ENCODE results near the gene KY.

Gene KY

GRCh38 chr3:134644731-134645514 lies 5.9 kb downstream of the KY start:
- peak; percentile 11 for DNase-seq (ENCODE audit: low read depth)

- no peak for DNase-seq (ENCODE audit: low read depth)
These were observed 7.6 kb downstream of the KY start for GRCh38 chr3:134643150-134643675.

DNA sequence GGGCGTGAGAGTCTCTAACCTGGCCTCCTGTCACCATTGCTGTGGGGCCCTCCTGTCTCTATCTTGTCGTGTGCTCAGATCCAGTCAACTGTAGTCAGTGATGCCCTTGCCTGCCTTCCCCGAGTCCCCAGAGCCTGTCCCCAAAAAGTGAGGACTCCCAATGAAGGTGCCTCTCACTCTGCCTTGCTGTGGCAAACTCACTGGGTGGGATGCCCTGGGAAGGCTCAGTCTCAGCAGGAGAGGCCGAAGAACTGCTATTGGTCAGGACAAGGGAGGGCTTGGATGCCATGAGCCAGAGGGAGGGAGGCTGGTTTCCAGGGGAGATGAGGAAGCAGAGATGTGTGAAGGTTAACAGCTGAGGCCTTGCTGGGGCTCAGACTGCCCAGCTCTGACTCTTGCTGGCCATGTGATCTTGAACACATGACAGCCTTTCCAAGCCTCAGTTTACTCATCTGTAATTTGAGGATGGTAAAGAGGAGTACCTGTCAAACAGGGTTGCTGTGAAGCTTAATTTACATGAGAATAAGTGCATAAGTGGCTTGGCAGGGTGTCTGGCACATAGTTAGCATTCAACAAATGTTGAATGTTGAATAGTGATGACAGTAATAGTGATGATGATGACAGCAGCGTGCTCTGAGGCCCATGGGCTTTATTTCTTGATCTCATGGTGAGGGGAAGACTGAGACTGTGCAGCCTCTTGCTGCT lies 8.2 kb downstream of the KY start:
- DNase-seq (ENCODE audit: low read depth): no peak

GRCh38 chr3:134641671-134642300 lies 9.0 kb downstream of the KY start:
- DNase-seq (ENCODE audit: low read depth): no peak

- peak; percentile 48 for DNase-seq (ENCODE audit: low read depth)
These were observed 9.9 kb downstream of the KY start for GRCh38 chr3:134640872-134641470.

- no peak for DNase-seq (ENCODE audit: low read depth)
These were observed 10.4 kb downstream of the KY start for GRCh38 chr3:134640378-134640777.

- DNase-seq (ENCODE audit: low read depth): no peak
These were observed 12.3 kb downstream of the KY start for GRCh38 chr3:134638385-134639030.

- DNase-seq (ENCODE audit: low read depth): no peak
These were observed 14.4 kb downstream of the KY start for GRCh38 chr3:134636406-134636805.

DNA sequence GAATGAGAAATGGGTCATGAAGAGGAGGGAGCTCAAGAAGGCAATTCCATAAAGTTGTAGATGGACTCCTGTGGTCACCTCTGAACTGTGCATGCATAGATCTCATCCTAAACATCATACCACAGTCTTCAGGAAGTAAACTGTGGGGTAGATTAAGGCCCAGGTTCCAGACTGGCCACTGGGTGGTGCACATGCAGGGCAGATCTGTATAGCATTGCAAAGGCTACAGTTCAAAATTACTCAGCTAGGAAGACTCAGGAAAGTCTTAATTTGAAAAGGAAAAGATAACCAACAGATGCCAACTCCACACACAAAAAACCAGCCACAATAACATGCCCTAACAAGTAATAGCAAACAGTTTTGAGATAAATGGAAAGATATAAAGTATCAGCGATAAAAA lies 20.3 kb downstream of the KY start:
- DNase-seq (ENCODE audit: low read depth): peak; percentile 39

- DNase-seq (ENCODE audit: low read depth): no peak
These were observed 21.9 kb downstream of the KY start for GRCh38 chr3:134628884-134629283.

DNA sequence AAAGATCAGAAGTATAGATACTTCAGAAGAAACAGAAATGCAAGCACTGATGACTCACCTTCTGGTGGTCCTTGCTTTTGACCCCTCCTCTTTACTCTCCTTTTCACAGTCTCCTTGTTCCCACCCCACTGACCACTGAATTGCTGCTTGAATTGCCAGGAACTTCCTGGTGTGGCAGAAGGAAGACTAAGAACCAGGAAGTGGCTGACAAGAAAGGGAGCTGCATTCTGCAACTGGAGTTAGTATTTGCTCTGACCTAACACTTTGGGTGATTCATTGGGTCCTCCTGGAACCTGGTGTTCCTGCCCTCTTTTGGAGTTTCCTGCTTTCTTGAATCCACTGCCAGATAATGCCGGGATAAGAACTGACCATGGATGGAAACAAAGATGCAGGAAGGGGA lies 23.0 kb downstream of the KY start:
- peak; percentile 22 for DNase-seq (ENCODE audit: low read depth)

DNA sequence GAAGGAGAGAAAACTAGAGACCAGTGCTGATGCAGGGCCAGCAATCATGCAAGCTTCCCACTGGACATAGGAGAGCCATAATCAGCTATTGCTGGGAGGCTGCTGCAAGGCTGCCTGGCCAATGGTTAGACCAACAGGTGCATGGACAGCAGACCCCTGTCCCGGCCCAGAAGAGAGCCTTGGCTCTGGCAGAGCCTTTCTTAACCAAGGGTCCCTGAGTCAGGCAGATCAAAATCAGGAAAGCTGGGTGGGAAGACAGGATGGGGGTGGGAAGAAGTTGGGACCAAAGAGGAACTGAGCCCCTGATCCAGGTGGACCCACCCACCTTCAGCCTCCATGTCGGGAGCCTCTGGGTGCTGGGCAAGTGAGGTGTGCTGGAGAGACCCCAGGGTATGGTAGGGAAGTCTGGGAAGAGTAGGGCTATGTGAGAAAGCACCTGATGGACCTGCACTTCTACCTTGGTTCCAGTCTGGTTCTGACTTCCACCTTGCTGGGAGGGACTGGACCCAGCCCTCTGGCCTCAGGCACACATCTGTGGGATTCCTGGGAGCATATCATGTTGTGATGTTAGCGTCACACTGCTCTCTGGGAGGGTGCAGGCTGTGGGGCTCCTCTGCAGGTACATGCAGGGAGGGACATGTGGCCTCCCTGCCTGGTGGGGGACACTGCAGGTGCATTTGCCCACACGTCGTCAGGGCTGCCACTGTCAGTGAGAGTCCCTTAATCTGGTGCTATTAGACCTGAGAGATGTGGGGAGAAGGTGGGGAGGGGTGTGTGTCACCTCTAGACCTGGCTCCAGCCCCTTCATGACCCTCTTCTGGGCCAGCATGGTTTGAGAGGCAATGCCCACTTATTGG lies 24.7 kb downstream of the KY start:
- no peak for DNase-seq (ENCODE audit: low read depth)

GRCh38 chr3:134625462-134625861 lies 25.4 kb downstream of the KY start:
- DNase-seq (ENCODE audit: low read depth): no peak

- DNase-seq (ENCODE audit: low read depth): no peak
These were observed 26.1 kb downstream of the KY start for GRCh38 chr3:134624537-134625287.

- no peak for DNase-seq (ENCODE audit: low read depth)
These were observed 27.1 kb downstream of the KY start for GRCh38 chr3:134623615-134624245.

DNA sequence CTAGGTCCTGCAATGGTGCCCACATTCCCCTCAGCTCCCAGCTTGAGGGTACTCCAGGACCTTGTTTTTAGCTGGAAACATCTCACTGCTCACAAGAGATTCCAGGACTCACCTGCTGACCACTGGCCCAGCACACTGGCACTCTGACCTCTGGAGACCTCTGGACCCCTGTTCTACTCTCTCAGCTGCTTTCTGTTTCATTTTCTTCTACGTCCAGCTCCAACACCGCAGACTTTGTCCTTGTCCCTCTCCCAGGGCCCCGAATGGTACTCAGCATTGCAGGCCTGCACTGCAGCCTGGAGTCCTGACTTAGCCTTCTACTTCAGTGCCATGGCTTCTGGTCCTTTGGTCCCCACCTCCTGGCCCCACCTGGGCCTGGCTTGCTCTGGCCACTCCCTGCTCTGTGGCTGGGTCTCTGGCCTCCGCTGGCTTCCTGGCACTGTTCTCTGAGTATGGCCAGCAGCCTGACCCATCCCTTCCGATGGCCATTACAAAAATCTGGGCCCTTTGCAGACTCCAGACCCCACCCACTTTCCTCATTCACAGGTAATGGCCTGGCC lies 27.9 kb downstream of the KY start:
- no peak for DNase-seq (ENCODE audit: low read depth)

DNA sequence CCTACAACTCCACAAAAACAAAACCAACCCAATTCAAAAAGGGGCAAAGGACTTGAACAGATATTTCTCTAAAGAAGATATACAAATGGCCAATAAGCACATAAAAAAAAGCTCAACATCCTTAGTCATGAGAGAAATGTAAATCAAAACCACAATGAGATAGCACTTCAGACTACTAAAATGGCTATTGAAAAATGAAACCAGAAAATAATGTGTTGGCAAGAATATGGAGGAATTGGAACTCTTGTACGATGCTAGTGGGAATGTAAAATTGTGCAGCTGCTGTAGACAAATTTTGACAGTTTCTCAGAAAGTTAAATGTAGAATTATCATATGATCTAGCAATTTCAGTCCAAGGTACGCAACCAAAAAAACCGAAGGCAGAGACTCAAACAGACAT lies 29.0 kb downstream of the KY start:
- DNase-seq (ENCODE audit: low read depth): peak; percentile 22

GRCh38 chr3:134620476-134621115 lies 30.2 kb downstream of the KY start:
- no peak for DNase-seq (ENCODE audit: low read depth)

- no peak for DNase-seq (ENCODE audit: low read depth)
These were observed 30.9 kb downstream of the KY start for GRCh38 chr3:134619884-134620445.
